LNCaP clone FGC (cell line): ENCODE results near the gene PDE3B.

Source experiments
- DNase-seq: peaks from one replicate; pipeline ENCODE4 v3.0.0-alpha.2; 2011; ENCODE audit warnings: low read depth
- H3K4me3 ChIP-seq: 2 replicates; pipeline ENCODE4 v1.5.1; 2011; ENCODE audit warnings: mild to moderate bottlenecking, low read depth, low read length, control low read depth
- TF ChIP-seq, protein P1 (sequence below): IDR thresholded peaks from 2 replicates; pipeline ENCODE4 v1.5.1; 2012; ENCODE audit warnings: mild to moderate bottlenecking; ENCODE audit not compliant: control insufficient read depth, insufficient read depth; ENCODE audit errors: extremely low read depth

Gene PDE3B

DNA sequence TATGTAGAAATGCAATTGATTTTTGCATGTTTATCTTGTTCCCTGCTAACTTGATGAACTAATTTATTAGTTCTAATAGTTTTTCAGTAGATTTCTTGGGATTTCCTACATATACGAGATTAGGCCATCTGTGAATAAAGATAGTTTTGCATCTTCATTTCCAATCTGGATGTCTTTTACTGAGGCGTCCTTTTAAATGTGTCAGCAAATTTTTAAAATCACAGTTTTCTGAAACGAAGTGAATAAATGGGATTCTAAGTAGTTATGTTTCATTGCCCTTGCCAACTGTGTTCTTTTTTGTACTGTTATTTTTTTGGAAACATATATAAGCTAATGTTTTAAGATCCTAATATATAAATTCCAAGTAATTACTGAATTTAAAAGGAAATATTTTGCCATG is 198.4 kb downstream of the PDE3B start:
- no peak overlapping the region for H3K4me3 ChIP-seq
- no peak for DNase-seq
- TF ChIP-seq, protein P1, sequence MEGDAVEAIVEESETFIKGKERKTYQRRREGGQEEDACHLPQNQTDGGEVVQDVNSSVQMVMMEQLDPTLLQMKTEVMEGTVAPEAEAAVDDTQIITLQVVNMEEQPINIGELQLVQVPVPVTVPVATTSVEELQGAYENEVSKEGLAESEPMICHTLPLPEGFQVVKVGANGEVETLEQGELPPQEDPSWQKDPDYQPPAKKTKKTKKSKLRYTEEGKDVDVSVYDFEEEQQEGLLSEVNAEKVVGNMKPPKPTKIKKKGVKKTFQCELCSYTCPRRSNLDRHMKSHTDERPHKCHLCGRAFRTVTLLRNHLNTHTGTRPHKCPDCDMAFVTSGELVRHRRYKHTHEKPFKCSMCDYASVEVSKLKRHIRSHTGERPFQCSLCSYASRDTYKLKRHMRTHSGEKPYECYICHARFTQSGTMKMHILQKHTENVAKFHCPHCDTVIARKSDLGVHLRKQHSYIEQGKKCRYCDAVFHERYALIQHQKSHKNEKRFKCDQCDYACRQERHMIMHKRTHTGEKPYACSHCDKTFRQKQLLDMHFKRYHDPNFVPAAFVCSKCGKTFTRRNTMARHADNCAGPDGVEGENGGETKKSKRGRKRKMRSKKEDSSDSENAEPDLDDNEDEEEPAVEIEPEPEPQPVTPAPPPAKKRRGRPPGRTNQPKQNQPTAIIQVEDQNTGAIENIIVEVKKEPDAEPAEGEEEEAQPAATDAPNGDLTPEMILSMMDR: no peak

DNA sequence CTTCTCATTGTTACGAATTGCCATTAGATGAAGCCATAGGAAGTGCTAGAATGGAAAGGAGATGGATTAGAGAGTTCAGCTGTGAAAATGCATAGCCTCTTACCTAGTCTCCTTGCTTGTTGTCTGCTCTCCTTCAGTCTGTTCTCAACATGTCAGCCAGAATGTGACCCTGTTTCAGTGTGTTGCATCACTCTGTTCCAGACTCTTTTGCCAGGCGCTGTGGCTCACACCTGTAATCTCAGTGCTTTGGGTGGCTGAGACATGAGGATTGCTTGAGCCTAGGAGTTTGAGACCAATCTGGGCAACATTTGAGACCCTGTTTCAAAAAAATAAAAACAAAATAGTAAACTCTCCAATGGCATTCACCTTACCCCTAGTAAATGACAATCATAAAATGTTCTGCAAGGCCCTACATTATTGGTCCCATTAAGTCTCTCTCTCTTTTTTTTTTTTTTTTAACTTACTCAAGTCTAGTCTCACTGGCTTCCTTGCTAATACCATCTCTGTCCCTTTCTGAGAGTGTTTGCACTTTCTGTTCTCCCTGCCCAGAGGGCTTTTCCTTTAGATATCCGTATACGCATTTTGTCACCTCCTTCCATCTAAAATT is 209.1 kb downstream of the PDE3B start:
- DNase-seq: no peak
- TF ChIP-seq, protein P1: no peak
- H3K4me3 ChIP-seq: no peak overlapping the region

DNA sequence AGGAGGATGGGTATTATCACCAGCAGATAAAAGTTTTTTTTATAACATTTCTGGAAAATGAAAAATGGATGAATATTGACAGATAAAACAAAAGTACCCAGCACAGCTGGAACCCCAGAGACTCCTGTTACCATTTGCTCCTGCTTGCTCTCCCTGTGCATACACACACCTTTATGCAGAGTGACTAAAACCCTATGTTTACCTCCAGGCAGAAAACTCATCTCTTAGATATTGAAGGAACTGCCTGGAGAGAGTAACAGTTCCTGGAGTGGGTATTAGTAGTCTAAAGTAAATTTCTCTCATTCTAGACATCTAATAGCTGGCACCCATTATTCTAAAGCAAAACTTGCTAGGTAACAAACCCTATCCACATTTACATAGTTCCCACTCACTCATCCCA is 210.5 kb downstream of the PDE3B start:
- H3K4me3 ChIP-seq: no peak overlapping the region
- DNase-seq: no peak
- TF ChIP-seq, protein P1: no peak

DNA sequence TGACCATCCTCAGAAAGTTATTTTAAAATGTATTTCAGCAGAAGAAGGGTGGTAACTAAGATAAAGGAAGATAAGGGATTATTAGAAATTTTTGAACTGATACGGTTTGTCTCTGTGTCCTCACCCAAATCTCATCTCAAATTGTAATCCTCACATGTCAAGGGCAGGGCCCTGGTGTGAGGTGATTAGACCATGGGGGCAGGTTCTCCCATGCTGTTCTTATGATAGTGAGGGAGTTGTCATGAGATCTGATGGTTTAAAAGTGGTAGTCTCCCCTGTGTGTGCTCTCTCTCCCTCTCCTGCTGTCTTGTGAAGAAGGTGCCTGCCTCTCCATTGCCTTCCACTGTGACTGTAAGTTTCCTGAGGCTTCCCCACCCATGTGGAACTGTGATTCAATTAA is 212.3 kb downstream of the PDE3B start:
- DNase-seq: no peak
- TF ChIP-seq, protein P1: no peak
- no peak overlapping the region for H3K4me3 ChIP-seq

DNA sequence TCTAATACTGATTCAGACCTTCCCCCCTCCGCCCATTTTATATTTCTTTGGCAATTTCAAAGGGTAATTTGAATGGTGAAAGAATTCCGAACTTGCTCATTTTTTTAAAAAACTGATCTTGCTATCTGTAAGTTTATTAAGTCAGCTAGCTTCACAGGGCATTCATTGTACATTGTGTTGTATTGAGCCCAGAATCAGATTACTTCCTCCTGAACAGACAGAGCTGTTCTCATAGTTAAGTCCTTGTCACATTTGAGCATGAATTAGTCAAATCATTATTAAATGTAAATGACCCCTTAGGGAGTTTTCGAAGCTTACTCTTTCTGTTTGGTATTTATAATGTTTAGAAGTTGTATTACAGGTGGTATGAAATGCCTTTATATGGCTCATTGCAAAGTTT is 214.0 kb downstream of the PDE3B start:
- DNase-seq: no peak
- H3K4me3 ChIP-seq: no peak overlapping the region
- TF ChIP-seq, protein P1: no peak

DNA sequence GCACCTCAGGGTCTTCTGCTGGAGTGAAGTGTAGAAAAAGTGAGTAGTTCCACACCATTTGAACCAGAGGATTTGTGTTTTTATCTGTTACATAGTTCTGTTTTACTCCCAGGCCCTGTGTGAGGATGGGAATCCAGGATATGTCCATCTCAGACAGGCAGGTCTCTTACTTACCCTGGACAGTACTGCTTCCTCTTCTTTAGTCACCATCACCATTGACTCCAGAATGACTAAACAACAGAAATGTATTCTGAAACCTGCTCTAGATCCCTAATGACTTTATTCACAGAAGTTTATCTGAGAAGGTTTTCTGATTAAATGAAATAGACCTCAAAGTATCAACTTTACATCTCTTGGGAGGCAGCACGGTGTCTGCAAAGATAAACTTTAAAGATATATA is 214.8 kb downstream of the PDE3B start:
- TF ChIP-seq, protein P1: no peak
- no peak overlapping the region for H3K4me3 ChIP-seq
- no peak for DNase-seq

DNA sequence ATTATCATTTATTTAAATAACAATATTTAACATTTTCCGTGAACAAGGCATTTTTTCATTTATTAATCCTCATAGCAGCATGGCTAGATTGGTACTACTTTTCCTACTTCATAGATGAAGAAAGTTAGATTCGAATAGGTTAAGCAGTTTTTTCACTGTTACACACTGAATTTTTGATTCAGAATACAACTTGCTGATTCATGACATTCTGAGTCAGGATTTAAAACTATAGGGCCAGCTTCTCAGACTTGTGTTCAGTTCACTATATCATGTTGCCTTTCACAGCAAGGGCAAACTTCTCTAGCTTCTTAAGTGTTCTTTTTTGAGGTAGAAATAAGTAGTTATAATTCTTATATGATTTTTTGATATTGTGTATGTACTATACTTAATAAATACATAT is 216.9 kb downstream of the PDE3B start:
- DNase-seq: no peak
- TF ChIP-seq, protein P1: no peak
- H3K4me3 ChIP-seq: no peak overlapping the region
